Measurements from ENCODE around the gene CHST6.

DNA sequence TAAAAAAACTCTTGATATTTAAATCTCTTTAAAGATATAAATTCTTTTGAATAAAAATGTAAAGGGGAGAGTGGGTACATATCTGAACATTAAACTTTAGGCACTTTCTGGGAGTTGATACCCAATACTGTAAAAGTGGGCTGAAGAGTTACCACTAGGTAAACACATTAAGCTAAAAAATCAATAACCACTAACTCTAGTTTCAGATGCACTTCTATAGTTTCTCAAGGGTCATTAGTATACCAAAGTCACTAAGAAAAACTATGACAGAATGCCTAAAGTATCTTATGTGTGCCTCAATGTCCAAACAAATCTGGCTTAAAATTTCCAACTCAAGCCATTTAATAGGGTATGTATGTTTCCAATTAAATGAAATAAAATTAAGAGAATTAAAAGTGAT, 48.8 kb downstream of the CHST6 start:
- TF ChIP-seq, protein P1, sequence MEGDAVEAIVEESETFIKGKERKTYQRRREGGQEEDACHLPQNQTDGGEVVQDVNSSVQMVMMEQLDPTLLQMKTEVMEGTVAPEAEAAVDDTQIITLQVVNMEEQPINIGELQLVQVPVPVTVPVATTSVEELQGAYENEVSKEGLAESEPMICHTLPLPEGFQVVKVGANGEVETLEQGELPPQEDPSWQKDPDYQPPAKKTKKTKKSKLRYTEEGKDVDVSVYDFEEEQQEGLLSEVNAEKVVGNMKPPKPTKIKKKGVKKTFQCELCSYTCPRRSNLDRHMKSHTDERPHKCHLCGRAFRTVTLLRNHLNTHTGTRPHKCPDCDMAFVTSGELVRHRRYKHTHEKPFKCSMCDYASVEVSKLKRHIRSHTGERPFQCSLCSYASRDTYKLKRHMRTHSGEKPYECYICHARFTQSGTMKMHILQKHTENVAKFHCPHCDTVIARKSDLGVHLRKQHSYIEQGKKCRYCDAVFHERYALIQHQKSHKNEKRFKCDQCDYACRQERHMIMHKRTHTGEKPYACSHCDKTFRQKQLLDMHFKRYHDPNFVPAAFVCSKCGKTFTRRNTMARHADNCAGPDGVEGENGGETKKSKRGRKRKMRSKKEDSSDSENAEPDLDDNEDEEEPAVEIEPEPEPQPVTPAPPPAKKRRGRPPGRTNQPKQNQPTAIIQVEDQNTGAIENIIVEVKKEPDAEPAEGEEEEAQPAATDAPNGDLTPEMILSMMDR (conservative IDR thresholded peaks at IDR 0.05; ENCODE audit: low read depth, low read length), result no peak
- no peak for TF ChIP-seq EZH2 (IDR thresholded peaks at IDR 0.05; ENCODE audit: low read length, unreplicated experiment)
